COLO668 (cell line): ENCODE measurements around the gene TM9SF3.

ENCODE experiments used
- DNase-seq: peaks from one replicate; lab custom pipeline; 2025; ENCODE audit not compliant: unreplicated experiment; lab: John Stamatoyannopoulos, UW

Gene TM9SF3

DNA sequence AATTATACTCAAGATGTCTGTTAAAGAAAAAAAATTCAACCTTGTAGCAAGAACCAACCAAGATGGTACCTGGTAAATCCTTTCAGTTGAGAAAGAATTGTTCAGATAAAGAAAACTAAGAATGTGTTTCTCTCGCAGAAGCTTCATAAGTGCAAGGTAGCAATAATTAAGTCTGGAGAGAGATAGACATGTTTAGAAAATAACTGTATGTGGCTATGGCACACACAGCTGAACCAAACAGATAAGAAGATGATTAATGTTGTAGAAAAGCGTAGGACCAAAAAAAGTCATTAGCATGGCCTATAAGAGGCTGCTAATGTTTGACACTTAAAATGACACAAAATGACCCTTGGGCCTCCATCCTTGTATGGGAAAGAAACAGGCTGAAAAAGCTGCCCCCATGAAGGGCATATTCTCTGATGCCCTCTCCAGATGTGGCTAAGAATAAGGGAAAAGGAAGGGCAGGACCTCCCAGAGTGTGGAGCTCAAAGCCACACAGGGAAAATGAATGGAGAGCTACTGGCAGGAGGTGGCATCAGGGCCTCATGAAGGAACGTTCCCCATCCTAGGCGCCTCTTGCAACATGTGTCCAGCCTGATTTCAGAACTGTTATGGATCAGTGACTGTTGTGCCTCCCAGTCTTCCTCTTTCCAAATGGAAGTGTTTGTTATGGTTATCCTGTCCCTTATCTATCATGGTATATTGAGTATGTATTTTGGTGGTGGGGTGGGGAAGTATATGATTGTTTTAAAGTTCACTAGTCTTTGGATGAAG is 103.8 kb downstream of the TM9SF3 start:
- no peak for DNase-seq

DNA sequence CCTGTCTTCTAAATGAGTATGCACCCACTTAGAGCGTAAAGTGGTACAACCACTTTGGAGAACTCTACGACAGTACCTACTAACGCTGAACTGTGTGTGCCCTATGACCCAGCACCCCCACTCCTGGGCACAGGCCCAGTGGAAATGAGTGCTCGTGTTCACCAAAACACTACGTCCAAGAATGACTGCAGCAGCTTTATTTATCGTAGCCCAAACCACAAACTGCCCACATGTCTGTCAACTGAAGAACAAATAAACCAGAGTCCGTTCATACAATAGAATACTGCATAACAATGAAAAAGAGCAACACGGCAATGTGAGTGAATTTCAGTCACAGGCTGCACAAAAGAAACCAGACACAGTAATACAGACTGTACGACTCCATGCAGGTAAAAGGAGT is 108.5 kb downstream of the TM9SF3 start:
- no peak for DNase-seq

DNA sequence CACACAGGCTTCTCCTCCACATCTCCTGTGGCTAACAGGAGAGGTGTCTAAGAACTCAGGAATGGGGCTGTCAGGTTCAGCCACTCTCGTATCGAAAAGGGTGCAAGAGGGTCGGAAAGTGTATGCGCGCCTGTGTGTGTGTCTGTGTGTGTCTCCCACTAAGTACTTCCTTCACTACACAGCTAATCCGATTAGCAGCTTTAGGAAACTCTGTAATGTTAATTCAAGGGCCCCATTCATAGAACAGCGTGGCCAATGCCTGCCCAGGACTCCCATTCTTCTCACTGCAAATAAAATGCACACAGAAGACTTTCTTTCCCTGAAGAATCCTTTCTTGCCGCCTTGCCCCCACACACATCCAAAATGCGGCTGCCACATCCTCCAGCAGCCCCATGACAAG is 112.9 kb downstream of the TM9SF3 start:
- DNase-seq = no peak

GRCh38 chr10:96470116-96470743 is 116.6 kb downstream of the TM9SF3 start:
- peak; percentile 19 for DNase-seq

DNA sequence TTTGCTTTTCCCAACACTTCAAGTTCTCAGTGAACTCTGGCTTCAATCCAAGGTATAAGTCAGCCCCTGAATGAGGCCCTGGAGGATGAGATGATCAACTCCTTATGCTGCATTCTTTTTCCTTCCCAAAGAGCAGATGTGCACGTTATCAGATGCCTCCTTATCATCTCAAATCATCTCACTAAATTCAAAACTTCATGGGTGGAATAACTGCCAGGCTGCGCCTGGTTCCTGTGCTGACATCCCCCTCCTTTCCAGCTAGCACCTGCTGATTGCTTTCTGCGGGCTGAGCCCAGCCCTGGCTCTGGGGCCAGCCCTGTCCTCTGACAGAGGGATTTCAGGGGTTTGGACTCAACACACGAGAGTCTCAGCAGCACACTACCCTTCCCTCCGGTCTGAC is 118.0 kb downstream of the TM9SF3 start:
- no peak for DNase-seq
